ENCODE data around the gene FGF14.
A peak's percentile ranks its signal among the peaks of the same experiment; 100 is the strongest.

The FGF14 gene

GRCh38 chr13:102302534-102302933, 99.3 kb downstream of the FGF14 start:
- no peak for DNase-seq

DNA sequence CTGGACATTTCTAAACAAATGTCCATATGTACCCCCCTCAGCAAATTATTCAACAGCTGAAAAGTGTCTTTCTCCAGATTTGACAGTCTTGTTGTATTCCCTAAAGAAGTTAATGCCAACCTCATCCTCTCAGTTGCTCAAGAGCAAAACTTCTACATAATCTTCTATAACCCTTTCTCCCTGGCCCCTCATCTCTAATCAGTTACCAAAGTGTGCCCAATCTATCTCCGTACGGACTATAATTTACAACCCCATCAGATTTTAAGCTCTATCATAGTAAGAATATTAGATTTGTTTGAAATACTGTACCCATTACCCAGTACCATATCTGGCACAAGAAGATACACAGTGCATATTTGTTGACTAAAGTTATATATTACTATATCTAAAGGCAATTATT, 101.5 kb downstream of the FGF14 start:
- no peak for DNase-seq

GRCh38 chr13:102299366-102299765, 102.5 kb downstream of the FGF14 start:
- no peak for DNase-seq

DNA sequence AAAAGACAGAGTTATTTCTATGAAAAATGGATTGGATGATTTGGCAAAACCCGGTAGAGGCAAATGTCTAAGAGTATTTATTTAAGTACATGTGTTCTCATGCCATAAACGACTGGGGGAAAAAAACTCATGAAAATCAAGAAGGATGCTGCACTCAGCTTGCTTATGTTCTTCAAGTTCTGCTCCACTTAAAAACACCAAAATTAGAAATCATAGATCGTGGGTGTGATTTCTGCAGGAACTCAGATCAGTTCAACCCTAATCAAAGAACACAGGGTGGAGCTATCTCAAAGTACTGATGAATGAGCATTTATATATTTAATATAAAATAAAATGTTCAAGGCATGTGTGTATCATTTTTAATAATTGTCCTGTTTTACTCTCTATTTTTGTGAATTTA, 103.8 kb downstream of the FGF14 start:
- DNase-seq: no peak

- DNase-seq: no peak
Observed at GRCh38 chr13:102295316-102296048, 106.4 kb downstream of the FGF14 start.

DNA sequence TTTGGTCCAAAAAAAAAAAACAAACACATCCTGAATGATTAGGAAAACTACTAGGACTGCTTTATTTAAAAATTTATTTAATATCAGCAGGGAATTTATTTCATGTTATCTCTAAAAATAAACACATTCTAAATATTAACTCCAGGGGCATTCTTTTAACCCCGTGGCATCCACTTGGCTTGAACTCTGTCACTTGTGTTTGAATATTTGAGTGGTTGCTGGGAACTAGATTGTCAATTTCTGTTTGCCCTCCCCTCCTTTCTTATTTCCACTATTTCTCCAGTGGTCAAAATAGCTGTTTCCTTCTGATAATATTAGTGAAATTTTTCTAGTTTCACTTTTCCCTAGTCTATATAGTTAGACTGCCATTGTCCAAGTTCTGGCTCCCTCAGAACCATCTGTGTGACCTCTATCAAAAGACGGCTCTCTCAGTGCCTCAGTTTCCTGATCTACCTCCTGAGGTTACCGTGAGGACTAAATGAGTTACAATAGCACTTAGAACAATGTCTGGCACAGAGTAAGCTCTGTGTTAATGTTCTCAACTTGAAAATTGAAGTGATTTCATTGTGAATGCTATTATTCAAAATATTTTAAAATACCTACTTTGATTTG, 107.3 kb downstream of the FGF14 start:
- DNase-seq: no peak

GRCh38 chr13:102293723-102294122, 108.1 kb downstream of the FGF14 start:
- peak; percentile 95 for DNase-seq

GRCh38 chr13:102291587-102292218, 110.1 kb downstream of the FGF14 start:
- no peak for DNase-seq

DNA sequence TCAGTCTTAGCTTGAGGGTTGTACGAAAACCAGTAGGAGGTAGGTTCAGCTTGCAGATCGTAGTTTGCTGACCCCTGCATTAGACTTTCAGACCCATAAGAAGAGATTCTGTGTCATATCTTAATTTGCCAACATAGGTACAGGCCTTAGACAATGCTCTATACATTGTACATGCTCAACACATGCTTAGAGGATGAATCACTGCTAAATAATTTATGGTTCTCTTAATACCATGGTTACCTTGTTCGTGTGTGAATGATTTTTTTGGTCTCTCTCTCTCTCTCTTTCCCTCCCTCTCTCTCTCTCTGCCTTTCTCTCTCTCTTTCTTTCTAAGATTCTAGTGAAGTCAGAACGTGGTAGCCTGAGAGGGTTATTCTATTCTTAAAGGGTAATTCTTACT, 112.2 kb downstream of the FGF14 start:
- DNase-seq: no peak

GRCh38 chr13:102286326-102286725, 115.5 kb downstream of the FGF14 start:
- DNase-seq: no peak

DNA sequence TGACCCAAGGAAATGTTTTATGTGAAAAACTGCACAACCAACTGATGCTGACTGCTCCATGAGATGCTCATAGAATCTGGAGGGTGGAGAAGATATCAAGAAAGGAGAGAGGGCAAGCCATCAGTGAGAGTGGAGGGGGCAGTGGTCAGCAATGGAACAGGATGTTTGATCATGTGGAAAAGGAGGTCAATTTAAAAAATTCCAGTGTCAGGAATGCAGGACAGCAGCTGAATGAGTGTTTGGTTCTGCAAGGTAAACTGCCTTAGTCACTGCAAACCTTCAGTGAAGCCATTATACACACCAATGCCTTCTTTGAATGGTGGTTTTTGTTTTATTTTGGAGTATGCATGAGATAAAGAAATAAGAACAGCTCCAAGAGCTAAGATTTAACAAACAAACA, 121.5 kb downstream of the FGF14 start:
- no peak for DNase-seq

GRCh38 chr13:102277286-102277685, 124.6 kb downstream of the FGF14 start:
- DNase-seq: no peak

GRCh38 chr13:102276404-102276803, 125.4 kb downstream of the FGF14 start:
- DNase-seq: no peak

DNA sequence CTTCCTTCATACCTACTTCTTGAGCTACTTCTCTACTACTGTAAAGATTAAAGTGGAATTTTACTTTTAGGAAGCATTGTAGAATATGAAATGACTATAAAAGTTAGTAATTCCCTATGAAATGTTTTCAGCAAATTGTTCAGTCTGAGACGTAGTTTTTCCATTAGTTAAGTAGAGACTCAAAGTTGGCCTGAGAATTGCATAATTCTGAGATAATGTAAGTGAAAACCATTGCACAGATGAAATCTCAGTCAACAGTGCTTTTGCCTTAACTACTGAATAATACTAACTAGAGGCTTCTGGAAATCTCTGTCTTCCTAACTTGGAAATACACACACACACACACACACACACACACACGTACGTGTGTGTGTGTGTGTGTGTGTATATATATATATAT, 125.9 kb downstream of the FGF14 start:
- DNase-seq: no peak

GRCh38 chr13:102273111-102273510, 128.7 kb downstream of the FGF14 start:
- DNase-seq: peak; percentile 6

GRCh38 chr13:102267191-102267590, 134.7 kb downstream of the FGF14 start:
- DNase-seq: no peak

DNA sequence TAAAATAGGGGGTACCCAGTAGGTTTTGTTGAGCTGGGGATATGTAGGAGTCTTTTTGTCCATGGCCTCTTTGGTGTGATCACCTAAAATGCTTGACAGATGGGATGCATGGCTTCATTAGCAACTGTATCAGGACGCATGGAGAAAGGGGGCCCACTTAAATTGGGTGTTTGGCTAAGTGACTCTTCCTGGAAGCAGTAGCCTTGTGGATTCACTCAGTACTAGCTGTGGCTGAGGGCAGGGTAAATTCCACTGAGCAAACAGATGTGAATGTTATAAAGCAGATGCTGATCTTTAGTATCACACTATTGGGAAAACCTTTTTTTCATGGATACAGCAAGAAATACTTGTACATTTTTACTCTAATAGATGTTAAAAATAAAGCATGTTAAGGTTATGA, 140.0 kb downstream of the FGF14 start:
- DNase-seq: peak; percentile 76

- peak; percentile 40 for DNase-seq
Observed at GRCh38 chr13:102261316-102261715, 140.5 kb downstream of the FGF14 start.

DNA sequence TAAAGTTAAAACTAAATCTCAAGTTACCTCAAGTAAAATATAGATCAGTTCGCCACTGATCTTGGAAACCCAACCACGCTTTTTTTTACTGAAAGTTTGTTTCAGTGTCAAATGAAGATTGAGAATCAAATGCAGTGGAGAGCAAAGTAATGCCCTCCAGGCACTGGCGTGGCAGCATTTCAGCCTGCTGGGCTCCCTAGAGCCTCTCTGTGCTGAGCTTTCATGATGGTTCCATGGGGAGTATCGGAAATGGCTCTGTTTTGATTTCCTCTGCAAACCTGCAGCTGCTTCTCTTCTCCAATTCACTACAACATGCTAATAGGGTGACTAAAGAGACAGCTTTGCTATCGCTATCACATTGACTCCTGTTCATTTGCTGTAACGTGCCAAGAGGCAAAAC, 141.6 kb downstream of the FGF14 start:
- peak; percentile 55 for DNase-seq

DNA sequence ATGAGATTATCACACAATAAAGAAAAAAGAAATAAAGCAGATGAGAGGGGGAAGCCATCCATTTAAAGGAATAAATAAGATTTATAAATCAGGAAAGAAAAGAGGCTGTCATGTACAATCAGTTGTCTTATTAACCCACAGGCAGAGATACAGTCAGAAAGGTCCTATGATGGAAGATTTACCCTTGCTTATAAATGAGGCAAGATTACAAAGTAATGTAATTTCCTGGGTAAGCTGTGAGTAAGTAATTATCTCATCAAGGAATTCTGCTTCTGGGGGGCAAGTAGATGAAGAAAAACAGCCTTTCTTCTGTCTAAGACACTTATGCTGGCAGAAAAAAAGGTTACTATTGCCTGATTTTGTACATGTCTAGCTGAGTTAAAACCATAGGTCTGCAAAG, 146.4 kb downstream of the FGF14 start:
- DNase-seq: no peak

DNA sequence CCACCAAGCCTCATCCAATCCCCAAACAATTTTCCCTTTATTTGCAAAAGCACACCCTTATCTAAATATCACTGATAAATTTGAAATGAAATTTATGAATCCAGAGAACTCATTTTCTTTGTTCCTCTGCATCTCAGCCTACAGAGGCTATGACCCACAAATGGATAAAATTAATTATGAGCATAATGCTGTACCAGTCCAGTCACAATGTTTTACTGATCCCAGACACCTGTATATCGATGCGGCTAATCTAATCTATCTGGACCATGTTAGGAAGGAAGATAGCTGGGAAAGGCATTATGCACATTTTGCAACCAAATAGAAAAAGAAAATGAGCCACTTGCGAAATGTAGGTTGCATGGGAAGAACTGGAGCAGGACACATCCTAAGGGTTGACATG, 150.0 kb downstream of the FGF14 start:
- no peak for DNase-seq

GRCh38 chr13:102250448-102250847, 151.4 kb downstream of the FGF14 start:
- no peak for DNase-seq

- DNase-seq: no peak
Observed at GRCh38 chr13:102244607-102245227, 157.1 kb downstream of the FGF14 start.

- no peak for DNase-seq
Observed at GRCh38 chr13:102240110-102240509, 161.7 kb downstream of the FGF14 start.

Measured in NCI-H2171 treated with DMSO at 0.1 percent for 48 hours (cell line).